Adrenal gland (tissue), 12 donors: Measurements from ENCODE around the gene GLCE. TPM values are rescaled to one million over a fixed set of nuclear protein-coding genes. Genes with fewer than 3 reads are reported as not detected.

Source experiments
- DNase-seq, 7 donors: peaks; one replicate each; pipeline ENCODE4 v3.0.0-alpha.2; 2019 to 2020
- H3K27ac ChIP-seq, 5 donors: fragments of 200-600 bp; sonication (generic) in 4 of 5; 1 replicate in 3 of 5; 2 replicates in 2 of 5; pipeline versions ENCODE4 v1.5.1 to v1.8.0; 2016 to 2020; ENCODE audit warnings: mild to moderate bottlenecking in 1 of 5
- H3K27me3 ChIP-seq: fragments of 200-600 bp; 2 replicates; pipeline ENCODE4 v1.8.0; 2021
- H3K36me3 ChIP-seq, 2 donors: fragments of 200-600 bp; replicated peaks in 1 of 2; 1 replicate in 1 of 2; 2 replicates in 1 of 2; pipeline versions ENCODE4 v1.5.1 to v1.8.0; 2018 to 2022
- H3K4me1 ChIP-seq, 2 donors: fragments of 200-600 bp; replicated peaks in 1 of 2; 1 replicate in 1 of 2; 2 replicates in 1 of 2; pipeline versions ENCODE4 v1.5.1 to v1.8.0; 2018 to 2021
- H3K4me3 ChIP-seq, 4 donors: fragments of 200-600 bp; sonication (generic) in 3 of 4; one replicate each; pipeline ENCODE4 v1.5.1; 2016 to 2018
- H3K9me3 ChIP-seq, 3 donors: fragments of 200-600 bp; sonication (generic) in 1 of 3; replicated peaks in 1 of 3; 1 replicate in 2 of 3; 2 replicates in 1 of 3; pipeline versions ENCODE4 v1.5.1 to v1.8.0; 2016 to 2021
- CTCF ChIP-seq, 6 experiments: fragments of 450-650 bp in 4 of 6; fragments of 200-600 bp in 2 of 6; sonication (generic) in 1 of 6; IDR thresholded peaks; 1 replicate in 5 of 6; 2 replicates in 1 of 6; pipeline versions ENCODE4 v1.5.1 to v1.8.0; 2016 to 2021; ENCODE audit warnings: antibody characterized with exemption in 6 of 6, mild to moderate bottlenecking in 2 of 6, moderate library complexity in 1 of 6
- POLR2A ChIP-seq, 2 donors: fragments of 450-650 bp; IDR thresholded peaks; one replicate each; pipeline ENCODE4 v1.6.1; 2017; ENCODE audit warnings: antibody characterized with exemption in 2 of 2, mild to moderate bottlenecking in 2 of 2, moderate library complexity in 1 of 2
- WGBS, 4 donors: extraction: QIAGEN DNeasy Blood & Tissue Kit in 2 of 4; methylation state at CpG; one replicate each; pipeline versions ENCODE4 v1.1.5 to v1.1.7; 2013 to 2017; 5-methylcytosine and 5-hydroxymethylcytosine counted together
- intact Hi-C, 2 donors: fragments of 100-400 bp; cut with DNase I; formaldehyde crosslinking; loops; one replicate each; pipeline versions ENCODE4 v1.14.1 to v1.15.0; 2022 to 2023
- polyA plus RNA-seq, 3 donors: library from polyadenylated mRNA; stranded (reverse); fragments of 200-250 nt in 2 of 3; fragments of 350-450 nt in 1 of 3; fragmentation: Illumina TruSeq in 1 of 3; extraction: RNeasy Lipid Tissue Mini Kit (QIAGEN cat#74804) in 1 of 3; gene quantifications; one replicate each; pipeline ENCODE4 v1.2.3, GENCODE V29; 2013 to 2014
- total RNA-seq, 9 donors: library from RNA; depleted of rRNA in 4 of 9; stranded (reverse); fragments of >200 nt in 4 of 9; fragments of 120-200 nt in 1 of 9; fragmentation: NEBNext Ultra II Directional in 1 of 9; extraction: Animal tissue kit (Norgen Biotek cat#: 25700) in 1 of 9; gene quantifications; one replicate each; pipeline versions ENCODE4 v1.1.0 to v1.2.4, GENCODE V29; 2013 to 2023
- donor health status: healthy with polysubstance abuse.
- donor health status: Bipolar disorder and iron deficiency.
- donor health status: DM: yes; HTN: yes; CAD: no.
- donor health status: DM: no; HTN: no; CAD: no.
- donor health status: DM: no; HTN: no; CAD: no.
- donor health status: DM: yes; HTN: yes; CAD: no.

Gene GLCE
- total and polyA plus RNA-seq, 12 donors: 9.3 to 48.4 (median 28.1) TPM

GRCh38 chr15:69223083-69223813 is 62.8 kb downstream of the GLCE start:
- no peak for TF ChIP-seq POLR2A (IDR thresholded peaks at IDR 0.05)
- no peak for TF ChIP-seq CTCF (IDR thresholded peaks at IDR 0.05)
- no peaks in the 10 kb centered on the region for H3K4me1 ChIP-seq
- intact Hi-C loops: loop anchor here in 1 of 2 donors (10.0 kb wide), 2 partner anchors 58 to 158 kb away; partner anchors contain the start of gene GLCE

GRCh38 chr15:69224383-69224782 is 63.9 kb downstream of the GLCE start:
- Histone ChIP-seq H3K27ac (no peak overlapping the region), H3K4me1 (no peaks in the 10 kb centered on the region), H3K27me3 (no peaks in the 10 kb centered on the region), H3K4me3 (no peak overlapping the region), H3K9me3 (peaks cover 0 to 4% (median 0%) of the 10 kb centered on the region in 3 donors), H3K36me3 (no peaks in the 10 kb centered on the region)
- intact Hi-C loops: loop anchor here in 1 of 2 donors (10.0 kb wide), 2 partner anchors 60 to 160 kb away; partner anchors contain the start of gene GLCE
- peak in 3 of 7 donors; percentile 22 to 35 (median 33) for DNase-seq
- TF ChIP-seq POLR2A (IDR thresholded peaks at IDR 0.05): no peak
- no peak for TF ChIP-seq CTCF (IDR thresholded peaks at IDR 0.05)
- WGBS, 4 donors: 33 to 42% (median 36%) methylated on average over 2 of the region's 2 CpGs

More at GRCh38 chr15:69223083-69223813, 62.8 kb downstream of the GLCE start:
- WGBS, 4 donors: 91 to 96% (median 95%) methylated on average over 4 of the region's 4 CpGs
- no peak overlapping the region for H3K27ac ChIP-seq
- H3K9me3 ChIP-seq: peaks cover 0 to 4% (median 0%) of the 10 kb centered on the region in 3 donors
- no peak overlapping the region for H3K4me3 ChIP-seq
- no peaks in the 10 kb centered on the region for H3K36me3 ChIP-seq
- H3K27me3 ChIP-seq: no peaks in the 10 kb centered on the region
- DNase-seq: no peak

GRCh38 chr15:69225355-69226022 is 65.1 kb downstream of the GLCE start:
- WGBS, 4 donors: 55 to 71% (median 67%) methylated on average over 2 of the region's 2 CpGs

More at GRCh38 chr15:69225355-69226022, 65.1 kb downstream of the GLCE start:
- Histone ChIP-seq H3K36me3 (no peaks in the 10 kb centered on the region), H3K4me3 (no peak overlapping the region), H3K27me3 (no peaks in the 10 kb centered on the region), H3K9me3 (peaks cover 0 to 3% (median 0%) of the 10 kb centered on the region in 3 donors), H3K27ac (no peak overlapping the region), H3K4me1 (no peaks in the 10 kb centered on the region)
- intact Hi-C loops: loop anchor here in 1 of 2 donors (10.0 kb wide), 2 partner anchors 61 to 161 kb away; partner anchors contain the start of gene GLCE
- DNase-seq: no peak
- TF ChIP-seq POLR2A (IDR thresholded peaks at IDR 0.05) (no peak), CTCF (IDR thresholded peaks at IDR 0.05) (peak in 5 of 6 experiments; percentile 26 to 52 (median 40))
